Mesodermal cell (in vitro differentiated cells): ENCODE measurements around the gene LRRC28.

ENCODE experiments used
- H3K27ac ChIP-seq: 2 replicates; pipeline ENCODE4 v1.7.0; 2013; ENCODE audit warnings: mild to moderate bottlenecking, low read depth, low read length, moderate library complexity; ENCODE audit not compliant: severe bottlenecking
- H3K36me3 ChIP-seq: 2 replicates; pipeline ENCODE4 v1.7.1; 2013; ENCODE audit warnings: mild to moderate bottlenecking, low read length, moderate library complexity; ENCODE audit not compliant: control insufficient read depth, insufficient read depth
- H3K4me1 ChIP-seq: one replicate; pipeline ENCODE4 v1.7.1; 2013; ENCODE audit warnings: mild to moderate bottlenecking, low read length; ENCODE audit not compliant: insufficient read depth, control insufficient read depth, poor library complexity, severe bottlenecking
- H3K4me3 ChIP-seq: 2 replicates; pipeline ENCODE4 v1.7.0; 2013; ENCODE audit warnings: low read length, control low read depth, mild to moderate bottlenecking; ENCODE audit not compliant: insufficient read depth, poor library complexity, severe bottlenecking; ENCODE audit errors: extremely low read depth
- H3K9me3 ChIP-seq: 2 replicates; pipeline ENCODE4 v1.7.1; 2013; ENCODE audit warnings: mild to moderate bottlenecking, low read length, moderate library complexity; ENCODE audit not compliant: control insufficient read depth
- WGBS, 2 experiments: methylation state at CpG; one replicate each; pipeline ENCODE4 v1.1.5; 2013; ENCODE audit warnings: missing lambda C conversion rate in 2 of 2; ENCODE audit not compliant: insufficient coverage in 2 of 2; 5-methylcytosine and 5-hydroxymethylcytosine counted together

Gene LRRC28

GRCh38 chr15:99365242-99365641, 114.0 kb downstream of the LRRC28 start:
- no peaks in the 10 kb centered on the region for H3K4me1 ChIP-seq
- no peak overlapping the region for H3K4me3 ChIP-seq
- WGBS, 2 experiments = no CpG with 5 or more reads among the region's 1 CpG
- peaks cover 8% of the 10 kb centered on the region for H3K9me3 ChIP-seq
- no peak overlapping the region for H3K27ac ChIP-seq
- H3K36me3 ChIP-seq = peaks cover 8% of the 10 kb centered on the region

- H3K9me3 ChIP-seq = peaks cover 8% of the 10 kb centered on the region
Measured at GRCh38 chr15:99366013-99366412, 114.7 kb downstream of the LRRC28 start.

GRCh38 chr15:99368743-99369142, 117.5 kb downstream of the LRRC28 start:
- H3K36me3 ChIP-seq = peaks cover 8% of the 10 kb centered on the region
- H3K9me3 ChIP-seq = peaks cover 8% of the 10 kb centered on the region
- no peaks in the 10 kb centered on the region for H3K4me1 ChIP-seq
- H3K4me3 ChIP-seq = no peak overlapping the region
- no peak overlapping the region for H3K27ac ChIP-seq

More at GRCh38 chr15:99366013-99366412, 114.7 kb downstream of the LRRC28 start:
- H3K4me3 ChIP-seq = no peak overlapping the region
- 83% methylated on average over 1 of the region's 1 CpG; no CpG with 5 or more reads in 1 of the 2 experiments for WGBS, 2 experiments
- no peak overlapping the region for H3K27ac ChIP-seq
- peaks cover 8% of the 10 kb centered on the region for H3K36me3 ChIP-seq
- no peaks in the 10 kb centered on the region for H3K4me1 ChIP-seq

DNA sequence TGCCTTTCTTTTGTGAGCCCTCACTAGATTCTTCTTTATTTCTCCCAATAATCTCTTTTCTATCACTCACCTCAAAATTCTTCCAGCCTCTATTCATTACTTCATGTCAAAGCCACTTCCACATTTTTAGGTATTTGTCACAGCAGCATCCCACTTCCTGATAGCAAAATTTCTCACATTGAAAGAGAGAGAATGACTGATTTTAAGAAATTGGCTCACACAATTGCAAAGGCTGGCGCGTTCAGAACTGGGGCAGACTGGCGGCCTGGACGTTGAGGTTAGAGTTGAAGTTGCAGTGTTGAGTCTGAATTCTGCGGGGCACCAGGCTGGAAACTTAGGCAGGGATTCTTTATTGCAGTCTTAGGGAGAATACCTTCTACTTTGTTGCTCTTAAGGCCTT, 117.9 kb downstream of the LRRC28 start:
- no peak overlapping the region for H3K27ac ChIP-seq
- H3K36me3 ChIP-seq = peaks cover 8% of the 10 kb centered on the region
- H3K4me1 ChIP-seq = no peaks in the 10 kb centered on the region
- WGBS, 2 experiments = 98 to 100% methylated on average over 4 to 5 of the region's 5 CpGs
- H3K4me3 ChIP-seq = no peak overlapping the region
- H3K9me3 ChIP-seq = peaks cover 9% of the 10 kb centered on the region

DNA sequence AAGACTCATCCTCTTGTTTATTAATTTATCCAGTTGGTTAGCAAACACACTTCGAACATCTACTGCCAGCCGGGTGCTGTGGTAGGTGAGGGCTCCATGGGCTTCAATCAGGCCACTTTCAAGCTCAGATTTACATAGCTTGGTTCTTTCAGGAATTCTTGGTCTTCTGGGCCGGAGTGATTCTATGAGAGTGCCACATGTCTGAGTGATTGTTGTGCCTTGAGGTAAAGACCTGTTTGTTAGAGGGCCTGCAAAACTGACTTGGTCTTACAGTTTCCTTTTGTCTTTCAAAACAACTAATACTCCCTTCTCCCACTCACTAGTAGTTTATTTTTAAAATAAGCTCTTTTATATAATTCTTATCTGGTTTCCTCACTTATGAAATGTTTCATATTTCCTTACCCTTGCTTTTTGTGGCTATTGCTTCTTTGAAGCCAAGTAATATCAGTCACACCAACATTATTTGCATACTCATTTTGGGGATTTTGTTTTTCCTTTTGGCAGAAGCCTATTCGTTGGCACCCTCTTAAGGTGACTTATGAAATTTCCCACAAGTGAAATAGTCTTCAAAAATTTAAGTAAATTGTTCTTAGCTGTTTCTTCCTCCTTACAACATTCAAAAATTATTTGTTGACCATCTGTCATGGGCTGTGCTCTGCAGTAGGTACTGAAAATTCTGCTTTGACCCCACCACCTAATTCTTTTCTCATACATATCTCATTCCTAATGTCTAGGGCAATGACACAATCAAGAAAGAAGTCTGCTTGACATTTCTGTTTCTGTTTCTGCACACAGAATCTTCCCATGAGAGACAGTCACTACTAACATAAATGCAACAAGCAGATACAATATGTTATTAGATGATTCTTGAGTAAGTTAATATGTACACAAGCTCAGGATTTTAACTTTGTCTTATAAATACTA, 120.2 kb downstream of the LRRC28 start:
- Histone ChIP-seq H3K4me3 (no peak overlapping the region), H3K9me3 (peaks cover 10% of the 10 kb centered on the region), H3K27ac (no peak overlapping the region), H3K36me3 (peaks cover 5% of the 10 kb centered on the region), H3K4me1 (no peaks in the 10 kb centered on the region)
- 90% methylated on average over 2 of the region's 4 CpGs; no CpG with 5 or more reads in 1 of the 2 experiments for WGBS, 2 experiments

DNA sequence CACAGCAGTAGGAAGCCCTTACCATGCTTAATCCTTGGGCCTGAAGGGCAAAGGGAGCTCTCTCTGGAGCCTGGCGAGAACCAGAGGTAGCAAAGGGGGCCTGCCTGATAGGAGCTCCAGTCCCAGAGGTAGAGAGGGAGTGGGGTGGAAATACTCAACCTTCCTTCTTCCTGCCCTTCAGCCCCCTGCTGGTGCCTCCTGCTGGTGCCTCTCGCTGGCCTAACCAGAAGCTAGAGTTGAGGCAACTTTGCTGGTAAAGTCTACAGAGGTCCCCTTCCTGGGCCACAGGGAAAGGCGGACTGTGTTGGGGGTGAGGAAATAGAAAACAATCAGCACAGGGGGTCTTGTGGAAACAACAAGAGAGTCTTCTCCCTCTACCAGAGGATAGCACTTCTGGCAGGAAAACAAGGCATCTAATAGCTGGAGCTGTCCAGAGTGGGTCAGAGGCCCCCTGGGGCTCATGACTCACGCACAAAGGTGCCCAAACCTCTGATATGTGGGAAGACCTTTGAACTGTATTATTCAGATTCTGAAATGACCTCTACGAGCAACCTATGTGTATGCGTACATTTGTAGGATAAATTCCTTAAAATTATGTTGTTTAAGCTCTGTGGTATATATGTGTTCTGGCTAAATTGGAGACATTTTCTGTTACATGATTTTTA, 133.9 kb downstream of the LRRC28 start:
- H3K9me3 ChIP-seq = no peaks in the 10 kb centered on the region
- H3K4me3 ChIP-seq = no peak overlapping the region
- no peak overlapping the region for H3K27ac ChIP-seq
- no peaks in the 10 kb centered on the region for H3K4me1 ChIP-seq
- WGBS, 2 experiments = 85 to 94% methylated on average over 5 of the region's 6 CpGs
- H3K36me3 ChIP-seq = peaks cover 4% of the 10 kb centered on the region

- WGBS, 2 experiments = 89 to 94% methylated on average over 2 to 3 of the region's 3 CpGs
- H3K4me1 ChIP-seq = no peaks in the 10 kb centered on the region
- H3K36me3 ChIP-seq = peaks cover 4% of the 10 kb centered on the region
- no peak overlapping the region for H3K27ac ChIP-seq
- no peak overlapping the region for H3K4me3 ChIP-seq
- H3K9me3 ChIP-seq = no peaks in the 10 kb centered on the region
Measured at GRCh38 chr15:99385865-99386264, 134.6 kb downstream of the LRRC28 start.

DNA sequence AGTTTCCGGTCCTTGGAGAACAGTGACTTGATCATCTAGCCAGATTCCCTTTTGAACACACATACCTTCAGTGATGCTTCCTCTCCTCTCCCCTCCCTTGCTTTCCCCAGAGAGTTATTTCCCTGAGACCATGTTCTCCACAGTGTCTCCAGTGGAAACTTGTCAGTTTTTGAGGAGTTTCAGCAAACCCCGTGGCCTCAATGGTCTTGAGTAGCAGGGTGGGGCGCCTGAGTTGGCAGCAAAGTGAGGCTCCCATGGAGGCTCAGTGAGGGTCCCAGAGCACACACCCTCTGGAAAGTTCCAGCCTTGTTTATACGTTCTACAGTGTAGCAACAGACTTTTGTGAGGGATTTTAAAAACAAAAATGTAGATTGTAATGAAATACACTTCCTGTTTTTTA, 135.1 kb downstream of the LRRC28 start:
- no peak overlapping the region for H3K4me3 ChIP-seq
- no peaks in the 10 kb centered on the region for H3K9me3 ChIP-seq
- WGBS, 2 experiments = 94 to 97% methylated on average over 3 of the region's 4 CpGs
- H3K27ac ChIP-seq = no peak overlapping the region
- peaks cover 4% of the 10 kb centered on the region for H3K36me3 ChIP-seq
- H3K4me1 ChIP-seq = no peaks in the 10 kb centered on the region

DNA sequence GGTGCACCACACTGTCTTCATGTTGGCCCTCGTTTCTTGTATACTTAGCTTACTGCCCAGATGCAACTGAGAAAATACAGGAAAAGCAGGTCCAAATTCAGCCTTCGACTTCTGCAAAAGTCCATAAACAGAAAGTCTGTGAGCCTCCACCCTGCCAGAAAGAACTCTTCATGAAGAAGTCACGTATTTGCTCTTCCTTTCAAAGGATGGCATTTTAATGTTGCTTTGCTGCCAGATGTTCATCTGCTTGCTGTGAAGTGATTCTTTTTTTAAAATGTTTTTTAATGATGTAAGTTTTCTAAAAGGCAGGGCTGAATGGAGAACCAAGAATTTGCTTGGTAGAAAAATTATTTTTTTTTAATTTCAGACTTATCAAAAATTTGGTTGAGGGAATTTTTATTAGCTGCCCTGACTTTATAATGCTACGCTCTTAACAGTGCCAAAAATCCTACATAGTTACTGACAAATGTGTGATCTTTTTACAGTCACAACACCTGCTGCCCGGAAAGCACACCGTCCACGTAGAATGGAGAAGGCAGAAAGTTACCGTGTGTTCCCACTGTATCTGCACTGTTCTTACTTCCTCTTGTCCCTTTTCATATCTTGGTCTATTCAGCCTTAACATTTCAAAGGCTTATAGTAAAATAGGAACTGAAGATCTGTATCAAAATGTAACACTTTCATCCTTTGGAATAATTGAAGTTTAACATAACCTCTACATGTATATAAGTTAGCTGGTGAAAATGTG, 136.3 kb downstream of the LRRC28 start:
- Histone ChIP-seq H3K4me3 (no peak overlapping the region), H3K27ac (no peak overlapping the region), H3K36me3 (peaks cover 4% of the 10 kb centered on the region), H3K4me1 (no peaks in the 10 kb centered on the region), H3K9me3 (peaks cover 5% of the 10 kb centered on the region)
- 94 to 99% methylated on average over 5 to 8 of the region's 8 CpGs for WGBS, 2 experiments

GRCh38 chr15:99390667-99391066, 139.4 kb downstream of the LRRC28 start:
- no peaks in the 10 kb centered on the region for H3K36me3 ChIP-seq
- 54 to 76% methylated on average over 3 to 5 of the region's 5 CpGs for whole genome bisulfite sequencing, 2 experiments

More at GRCh38 chr15:99390667-99391066, 139.4 kb downstream of the LRRC28 start:
- Histone ChIP-seq H3K4me1 (no peaks in the 10 kb centered on the region), H3K27ac (no peak overlapping the region), H3K9me3 (peaks cover 5% of the 10 kb centered on the region), H3K4me3 (no peak overlapping the region)
